Right lobe of liver (tissue), 6 donors: ENCODE measurements around the gene PARVA. TPM values are rescaled to one million over a fixed set of nuclear protein-coding genes. Genes with fewer than 3 reads are reported as not detected.

Source experiments
- ATAC-seq, 4 donors: fragments of 200-7000 bp; cut with Tn5 transposase; one replicate each; pipeline ENCODE4 v1.9.1; 2020; ENCODE audit warnings: mild to moderate bottlenecking in 4 of 4, moderate library complexity in 4 of 4
- DNase-seq, 3 donors: peaks; one replicate each; pipeline ENCODE4 v3.0.0-alpha.2; 2020
- H3K27ac ChIP-seq, 3 donors: fragments of 200-600 bp; one replicate each; pipeline ENCODE4 v1.8.0; 2022
- H3K27me3 ChIP-seq, 2 donors: fragments of 200-600 bp; one replicate each; pipeline ENCODE4 v1.8.0; 2022
- H3K36me3 ChIP-seq, 4 donors: fragments of 200-600 bp; sonication (generic) in 1 of 4; one replicate each; pipeline versions ENCODE4 v1.5.1 to v1.8.0; 2017 to 2022; ENCODE audit warnings: control low read depth in 1 of 4
- H3K4me1 ChIP-seq, 4 donors: fragments of 200-600 bp; sonication (generic) in 1 of 4; one replicate each; pipeline versions ENCODE4 v1.5.1 to v1.8.0; 2017 to 2022; ENCODE audit warnings: control low read depth in 1 of 4
- H3K4me3 ChIP-seq, 3 donors: fragments of 200-600 bp; one replicate each; pipeline ENCODE4 v1.8.0; 2022
- H3K9me3 ChIP-seq, 4 donors: fragments of 200-600 bp; sonication (generic) in 1 of 4; one replicate each; pipeline versions ENCODE4 v1.5.1 to v1.8.0; 2017 to 2022; ENCODE audit warnings: control low read depth in 1 of 4
- POLR2A ChIP-seq: fragments of 450-650 bp; IDR thresholded peaks from one replicate; pipeline ENCODE4 v1.6.1; 2017; ENCODE audit warnings: antibody characterized with exemption, mild to moderate bottlenecking
- WGBS: methylation state at CpG from one replicate; pipeline ENCODE4 v1.1.6; 2018; ENCODE audit warnings: low coverage, low lambda C conversion rate; ENCODE audit not compliant: insufficient coverage; ENCODE audit errors: missing lambda C conversion rate; 5-methylcytosine and 5-hydroxymethylcytosine counted together
- intact Hi-C, 2 donors: fragments of 100-400 bp; cut with DNase I; formaldehyde crosslinking; loops; one replicate each; pipeline versions ENCODE4 v1.11.2 to v1.14.1; 2022
- total RNA-seq, 6 experiments: library from RNA; depleted of rRNA in 2 of 6; stranded (reverse); fragments of >200 nt in 2 of 6; fragmentation: NEBNext Ultra II Directional in 3 of 6; extraction: Animal tissue kit (Norgen Biotek cat#: 25700) in 3 of 6; gene quantifications; one replicate each; pipeline versions ENCODE4 v1.1.0 to v1.2.4, GENCODE V29; 2016 to 2023
- TF ChIP-seq, protein P1 (sequence below), 4 donors: fragments of 200-600 bp in 3 of 4; fragments of 450-650 bp in 1 of 4; IDR thresholded peaks; one replicate each; pipeline versions ENCODE4 v1.5.1 to v1.8.0; 2016 to 2022; ENCODE audit warnings: antibody characterized with exemption in 4 of 4, mild to moderate bottlenecking in 2 of 4
- donor health status: DM: no; HTN: yes; CAD: no.
- donor health status: DM: no; HTN: no; CAD: no.
- donor health status: DM: no; HTN: no; CAD: no.
- donor health status: DM: no; HTN: yes; CAD: no.
- donor health status: DM: no; HTN: yes; CAD: no.

PARVA gene
- total RNA-seq, 6 experiments from 2014 or later, result 11.1 to 27.5 (median 21.8) TPM

GRCh38 chr11:12577725-12578644 lies 200.6 kb downstream of the PARVA start:
- H3K4me3 ChIP-seq, result no peak overlapping the region
- no peaks in the 10 kb centered on the region for H3K4me1 ChIP-seq
- ATAC-seq (no peak), DNase-seq (no peak)
- intact Hi-C loops, result no loop called here
- 68% methylated on average over 5 of the region's 6 CpGs for WGBS
- H3K9me3 ChIP-seq, result no peaks in the 10 kb centered on the region
- TF ChIP-seq POLR2A, result no peak
- TF ChIP-seq, protein P1, sequence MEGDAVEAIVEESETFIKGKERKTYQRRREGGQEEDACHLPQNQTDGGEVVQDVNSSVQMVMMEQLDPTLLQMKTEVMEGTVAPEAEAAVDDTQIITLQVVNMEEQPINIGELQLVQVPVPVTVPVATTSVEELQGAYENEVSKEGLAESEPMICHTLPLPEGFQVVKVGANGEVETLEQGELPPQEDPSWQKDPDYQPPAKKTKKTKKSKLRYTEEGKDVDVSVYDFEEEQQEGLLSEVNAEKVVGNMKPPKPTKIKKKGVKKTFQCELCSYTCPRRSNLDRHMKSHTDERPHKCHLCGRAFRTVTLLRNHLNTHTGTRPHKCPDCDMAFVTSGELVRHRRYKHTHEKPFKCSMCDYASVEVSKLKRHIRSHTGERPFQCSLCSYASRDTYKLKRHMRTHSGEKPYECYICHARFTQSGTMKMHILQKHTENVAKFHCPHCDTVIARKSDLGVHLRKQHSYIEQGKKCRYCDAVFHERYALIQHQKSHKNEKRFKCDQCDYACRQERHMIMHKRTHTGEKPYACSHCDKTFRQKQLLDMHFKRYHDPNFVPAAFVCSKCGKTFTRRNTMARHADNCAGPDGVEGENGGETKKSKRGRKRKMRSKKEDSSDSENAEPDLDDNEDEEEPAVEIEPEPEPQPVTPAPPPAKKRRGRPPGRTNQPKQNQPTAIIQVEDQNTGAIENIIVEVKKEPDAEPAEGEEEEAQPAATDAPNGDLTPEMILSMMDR (IDR thresholded peaks at IDR 0.05), result no peak
- no peaks in the 10 kb centered on the region for H3K27me3 ChIP-seq
- no peak overlapping the region for H3K27ac ChIP-seq
- H3K36me3 ChIP-seq, result no peaks in the 10 kb centered on the region

DNA sequence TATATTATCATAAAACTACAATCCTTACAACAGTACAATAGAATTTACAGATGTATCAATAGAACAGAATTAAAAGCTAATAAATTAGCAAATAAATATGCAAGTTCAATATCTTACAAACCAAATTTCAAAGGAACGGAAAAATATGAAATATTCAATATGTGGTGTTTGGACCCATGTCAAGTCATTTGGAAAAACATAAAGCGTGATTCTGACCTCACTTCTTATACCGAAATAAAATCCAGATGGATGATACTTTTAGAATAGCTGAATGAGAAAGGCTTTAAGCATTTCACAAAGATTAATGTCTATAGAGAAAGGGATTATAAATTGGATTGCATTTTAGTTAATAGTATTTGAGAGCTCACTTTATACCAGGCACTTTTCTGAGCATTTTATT lies 204.0 kb downstream of the PARVA start:
- TF ChIP-seq POLR2A, result no peak
- TF ChIP-seq, protein P1 (IDR thresholded peaks at IDR 0.05), result no peak
- H3K36me3 ChIP-seq, result no peaks in the 10 kb centered on the region
- no peak overlapping the region for H3K4me3 ChIP-seq
- H3K9me3 ChIP-seq, result no peaks in the 10 kb centered on the region
- DNase-seq, result no peak
- WGBS, result 97% methylated on average over 3 of the region's 3 CpGs
- no peak for ATAC-seq
- H3K27me3 ChIP-seq, result no peaks in the 10 kb centered on the region
- H3K27ac ChIP-seq, result no peak overlapping the region
- peaks cover 0 to 11% (median 2%) of the 10 kb centered on the region in 4 donors for H3K4me1 ChIP-seq
- intact Hi-C loops, result no loop called here

DNA sequence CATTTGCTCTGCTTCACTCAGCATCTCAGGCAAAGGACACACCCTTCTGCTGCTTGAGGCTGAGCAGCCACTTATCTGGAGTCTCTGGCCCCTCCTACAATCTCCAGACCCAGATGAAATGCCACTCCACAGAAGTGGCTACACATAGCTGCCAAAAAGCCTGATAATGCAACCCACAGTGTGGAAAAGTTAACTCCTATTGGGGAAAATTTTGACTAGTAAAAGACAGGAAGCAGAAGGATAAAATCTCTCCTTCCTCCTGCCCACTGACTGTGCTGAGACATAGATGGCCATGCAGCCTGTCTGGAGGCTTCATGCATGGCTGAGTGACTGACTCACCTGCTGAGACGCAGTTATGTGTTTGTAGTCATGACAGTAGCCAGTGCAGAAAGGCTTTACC lies 204.6 kb downstream of the PARVA start:
- DNase-seq (no peak), ATAC-seq (no peak)
- Histone ChIP-seq H3K27ac (no peak overlapping the region), H3K36me3 (no peaks in the 10 kb centered on the region), H3K4me1 (peaks cover 0 to 13% (median 3%) of the 10 kb centered on the region in 4 donors), H3K27me3 (no peaks in the 10 kb centered on the region), H3K9me3 (no peaks in the 10 kb centered on the region), H3K4me3 (no peak overlapping the region)
- TF ChIP-seq, protein P1 (IDR thresholded peaks at IDR 0.05), result no peak
- TF ChIP-seq POLR2A, result no peak
- intact Hi-C loops, result no loop called here
- WGBS, result 100% methylated on average over 1 of the region's 1 CpG
